CD4-positive, alpha-beta T cell (primary cell): ENCODE data around the gene EIF4B. TPM values are rescaled to one million over a fixed set of nuclear protein-coding genes. Genes with fewer than 3 reads are reported as not detected.
A peak's percentile ranks its signal among the peaks of the same experiment; 100 is the strongest.

ENCODE experiments used
- ATAC-seq: fragments of 200-7000 bp; cut with Tn5 transposase; one replicate; pipeline ENCODE4 v1.10.0; 2022; ENCODE audit warnings: mild to moderate bottlenecking; ENCODE audit not compliant: poor library complexity
- CTCF ChIA-PET: fragments of 350-600 bp; sonication (Branson Sonifier 250); formaldehyde crosslinking; loops from one replicate; lab custom pipeline; 2021; ENCODE audit warnings: antibody characterized with exemption, inconsistent platforms; lab: Charles Lee
- POLR2A ChIA-PET: fragments of 350-600 bp; sonication (Branson Sonifier 250); formaldehyde crosslinking; loops from one replicate; lab custom pipeline; 2021; ENCODE audit warnings: antibody characterized with exemption, inconsistent platforms; lab: Charles Lee
- DNase-seq, 14 experiments: peaks; one replicate each; pipeline ENCODE4 v3.0.0-alpha.2; 2013 to 2020; ENCODE audit warnings: mixed read lengths in 2 of 14
- H3K27ac ChIP-seq, 2 donors: one replicate each; pipeline versions ENCODE4 v1.5.1 to v1.7.0; 2013; ENCODE audit warnings: low read length in 2 of 2, low read depth in 1 of 2, mild to moderate bottlenecking in 1 of 2
- H3K27me3 ChIP-seq, 2 experiments: 1 replicate in 1 of 2; 2 replicates in 1 of 2; pipeline versions ENCODE4 v1.6.1 to v1.7.0; 2013; ENCODE audit warnings: low read length in 2 of 2, control low read depth in 1 of 2, mild to moderate bottlenecking in 1 of 2, moderate library complexity in 1 of 2; ENCODE audit not compliant: insufficient read depth in 2 of 2, control insufficient read depth in 1 of 2
- H3K36me3 ChIP-seq: one replicate; pipeline ENCODE4 v1.6.1; 2013; ENCODE audit warnings: low read length, control low read depth; ENCODE audit not compliant: insufficient read depth
- H3K4me1 ChIP-seq: one replicate; pipeline ENCODE4 v1.6.1; 2013; ENCODE audit warnings: low read length, control low read depth; ENCODE audit not compliant: insufficient read depth
- H3K4me3 ChIP-seq: one replicate; pipeline ENCODE4 v1.5.1; 2013; ENCODE audit warnings: mild to moderate bottlenecking, low read length, moderate library complexity
- H3K9me3 ChIP-seq, 2 experiments: 1 replicate in 1 of 2; 2 replicates in 1 of 2; pipeline versions ENCODE4 v1.6.1 to v1.7.0; 2013; ENCODE audit warnings: low read length in 2 of 2, mild to moderate bottlenecking in 2 of 2, control low read depth in 1 of 2, moderate library complexity in 1 of 2; ENCODE audit not compliant: control insufficient read depth in 1 of 2, insufficient read depth in 1 of 2
- H3K27ac Mint-ChIP-seq: one replicate; pipeline ENCODE4 v1.8.0; 2020; ENCODE audit warnings: mixed read lengths
- H3K27me3 Mint-ChIP-seq: one replicate; pipeline ENCODE4 v1.8.0; 2021; ENCODE audit warnings: mixed read lengths
- H3K36me3 Mint-ChIP-seq: one replicate; pipeline ENCODE4 v1.8.0; 2021; ENCODE audit warnings: low read depth, mixed read lengths
- H3K4me1 Mint-ChIP-seq: one replicate; pipeline ENCODE4 v1.8.0; 2021; ENCODE audit warnings: low read depth, mixed read lengths
- H3K4me3 Mint-ChIP-seq: one replicate; pipeline ENCODE4 v1.8.0; 2020; ENCODE audit warnings: mild to moderate bottlenecking, mixed read lengths
- H3K9me3 Mint-ChIP-seq: one replicate; pipeline ENCODE4 v1.8.0; 2020; ENCODE audit warnings: mixed read lengths
- intact Hi-C, 2 experiments: fragments of 100-400 bp; cut with DNase I in 1 of 2; cut with micrococcal nuclease in 1 of 2; formaldehyde crosslinking; loops; one replicate each; pipeline versions ENCODE4 v1.15.1 to v1.9.0; 2023 to 2025; cut with DNase I, micrococcal nuclease
- total RNA-seq, 174 experiments: library from RNA in 2 of 174; stranded (reverse) in 2 of 174; gene quantifications; one replicate each; pipeline ENCODE4 v1.2.3 and lab custom pipeline; 2021 to 2026
- TF ChIP-seq, protein P1 (sequence below): fragments of 200-600 bp; IDR thresholded peaks from one replicate; pipeline ENCODE4 v1.8.0; 2022; ENCODE audit warnings: antibody characterized with exemption, mild to moderate bottlenecking

Gene EIF4B
- total RNA-seq, 2 experiments from 2014 or later: 794 to 806 TPM

DNA sequence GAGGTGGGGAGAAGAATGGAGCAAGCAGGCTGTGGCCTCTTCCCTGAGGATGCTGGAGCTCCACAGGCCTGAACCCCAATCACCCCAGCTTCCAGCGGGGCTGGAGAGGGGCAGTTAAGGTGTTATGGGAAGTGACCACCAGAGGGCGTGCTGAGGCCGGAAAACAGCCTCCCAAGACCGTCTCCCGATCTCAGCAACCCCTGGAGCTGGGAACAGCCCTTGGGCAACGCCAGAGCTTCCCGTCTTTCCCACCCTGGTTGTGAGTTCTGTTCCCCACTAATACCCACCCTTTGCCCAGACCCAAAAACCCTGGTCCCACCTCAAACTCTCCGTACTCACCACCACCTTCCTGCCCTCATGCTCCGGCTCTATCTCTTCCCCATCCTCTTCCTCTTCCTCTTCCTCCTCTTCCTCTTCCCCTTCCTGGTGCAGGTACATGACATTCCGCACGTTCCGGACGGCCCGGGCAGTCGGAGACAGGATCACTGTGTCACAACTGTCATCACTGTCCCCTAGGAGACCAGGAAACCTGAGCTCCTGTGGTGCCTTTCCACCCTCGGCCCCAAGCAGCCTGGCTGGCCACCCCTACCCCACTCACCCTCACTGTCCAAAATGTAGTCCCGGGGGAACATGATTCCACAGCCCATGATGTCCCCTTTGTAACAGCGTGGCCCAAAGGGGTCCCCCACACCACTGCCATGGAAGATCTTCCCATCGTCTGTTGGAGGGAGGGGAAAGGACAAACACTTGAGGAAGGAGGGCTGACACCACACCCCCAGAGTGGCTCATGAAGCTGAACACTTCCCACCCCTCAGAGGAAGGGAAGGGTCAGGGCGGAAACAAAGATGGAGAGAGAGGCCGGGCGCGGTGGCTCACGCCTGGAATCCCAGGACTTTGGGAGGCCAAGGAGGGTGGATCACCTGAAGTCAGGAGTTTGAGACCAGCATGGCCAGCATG, 60.0 kb downstream of the EIF4B start:
- H3K36me3 Mint-ChIP-seq: peaks cover 75% of the 10 kb centered on the region
- H3K27ac ChIP-seq: no peak overlapping the region
- DNase-seq: peak; percentile 49 to 84 (median 60)
- H3K4me1 Mint-ChIP-seq: peaks cover 7% of the 10 kb centered on the region
- POLR2A ChIA-PET: interaction anchor here (0.7 to 3.2 kb wide), 3 partner anchors 14 to 313 kb away, joined by 3 to 26 read pairs (median 18); partner anchors contain the start of genes IGFBP6 and SPRYD3
- no peak overlapping the region for H3K4me3 Mint-ChIP-seq
- peaks cover 68% of the 10 kb centered on the region for H3K36me3 ChIP-seq
- TF ChIP-seq, protein P1, sequence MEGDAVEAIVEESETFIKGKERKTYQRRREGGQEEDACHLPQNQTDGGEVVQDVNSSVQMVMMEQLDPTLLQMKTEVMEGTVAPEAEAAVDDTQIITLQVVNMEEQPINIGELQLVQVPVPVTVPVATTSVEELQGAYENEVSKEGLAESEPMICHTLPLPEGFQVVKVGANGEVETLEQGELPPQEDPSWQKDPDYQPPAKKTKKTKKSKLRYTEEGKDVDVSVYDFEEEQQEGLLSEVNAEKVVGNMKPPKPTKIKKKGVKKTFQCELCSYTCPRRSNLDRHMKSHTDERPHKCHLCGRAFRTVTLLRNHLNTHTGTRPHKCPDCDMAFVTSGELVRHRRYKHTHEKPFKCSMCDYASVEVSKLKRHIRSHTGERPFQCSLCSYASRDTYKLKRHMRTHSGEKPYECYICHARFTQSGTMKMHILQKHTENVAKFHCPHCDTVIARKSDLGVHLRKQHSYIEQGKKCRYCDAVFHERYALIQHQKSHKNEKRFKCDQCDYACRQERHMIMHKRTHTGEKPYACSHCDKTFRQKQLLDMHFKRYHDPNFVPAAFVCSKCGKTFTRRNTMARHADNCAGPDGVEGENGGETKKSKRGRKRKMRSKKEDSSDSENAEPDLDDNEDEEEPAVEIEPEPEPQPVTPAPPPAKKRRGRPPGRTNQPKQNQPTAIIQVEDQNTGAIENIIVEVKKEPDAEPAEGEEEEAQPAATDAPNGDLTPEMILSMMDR: peak; percentile 93
- H3K4me3 ChIP-seq: no peak overlapping the region
- no peaks in the 10 kb centered on the region for H3K27me3 ChIP-seq
- ATAC-seq: peak; percentile 69
- peaks cover 11% of the 10 kb centered on the region for H3K4me1 ChIP-seq
- no peaks in the 10 kb centered on the region for H3K27me3 Mint-ChIP-seq
- no peak overlapping the region for H3K27ac Mint-ChIP-seq
- H3K9me3 Mint-ChIP-seq: no peaks in the 10 kb centered on the region
- CTCF ChIA-PET: interaction anchor here (0.5 to 6.7 kb wide), 15 partner anchors 11 to 1748 kb away, joined by 3 to 114 read pairs (median 5); partner anchors contain the start of genes CSAD, EIF4B, IGFBP6 and SOAT2
- intact Hi-C loops: loop anchor here (1.0 to 10.0 kb wide), 3 partner anchors 33 to 221 kb away; no protein-coding TSS in a partner anchor
- H3K9me3 ChIP-seq: no peaks in the 10 kb centered on the region

DNA sequence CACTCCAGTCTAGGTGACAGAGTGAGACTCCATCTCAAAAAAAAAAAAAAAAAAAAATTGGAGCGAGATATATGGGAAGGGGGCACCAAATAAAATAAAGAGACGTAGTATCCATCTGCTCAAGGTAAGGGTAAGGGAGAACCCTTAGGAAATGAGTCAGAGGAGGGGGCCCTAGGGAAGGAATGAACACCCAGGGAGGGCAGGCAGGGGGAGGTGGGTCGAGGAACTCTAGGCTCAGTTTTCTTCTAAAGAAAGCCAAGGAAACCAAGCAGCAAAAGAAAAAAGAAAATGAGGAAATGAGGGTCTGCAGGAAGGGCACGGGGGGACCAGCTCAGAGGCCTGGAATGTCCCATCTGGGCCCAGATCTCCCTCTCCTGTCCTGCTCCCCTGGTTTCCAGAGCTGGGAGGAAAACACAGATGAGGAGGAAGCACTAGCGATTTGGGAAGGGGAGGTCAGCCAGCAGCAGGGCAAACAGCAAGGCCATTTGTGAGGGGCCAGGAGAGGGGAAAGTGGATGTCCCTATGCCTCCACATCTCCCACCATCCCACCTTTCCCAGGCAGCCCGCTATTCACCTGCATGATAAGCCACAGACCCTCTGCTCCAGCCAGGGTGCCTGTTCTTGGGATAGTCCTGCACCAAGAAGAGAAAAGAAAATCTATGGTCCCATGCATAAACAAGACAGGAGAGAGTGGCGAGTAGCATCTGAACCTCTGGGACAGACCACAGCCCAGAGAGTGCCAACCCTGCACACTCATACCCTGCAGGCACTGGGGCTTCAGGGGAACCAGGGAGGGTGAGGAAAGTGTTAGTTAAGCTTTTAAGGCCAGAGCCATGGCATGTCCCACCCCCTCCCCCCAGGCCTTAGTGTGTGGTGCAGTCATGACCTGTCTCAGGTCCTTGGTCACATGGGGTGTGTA, 61.1 kb downstream of the EIF4B start:
- peaks cover 83% of the 10 kb centered on the region for H3K36me3 Mint-ChIP-seq
- Histone ChIP-seq H3K36me3 (peaks cover 79% of the 10 kb centered on the region), H3K9me3 (no peaks in the 10 kb centered on the region), H3K27ac (no peak overlapping the region), H3K4me1 (peaks cover 12% of the 10 kb centered on the region), H3K27me3 (no peaks in the 10 kb centered on the region), H3K4me3 (no peak overlapping the region)
- ATAC-seq: no peak
- CTCF ChIA-PET: interaction anchor here (1.5 to 6.7 kb wide), 3 partner anchors 22 to 278 kb away, joined by 4 to 114 read pairs (median 6); partner anchors contain the start of genes IGFBP6 and SOAT2
- DNase-seq: peak in 1 of 14 experiments; percentile 8
- H3K27me3 Mint-ChIP-seq: no peaks in the 10 kb centered on the region
- POLR2A ChIA-PET: interaction anchor here (3.0 to 3.2 kb wide), 2 partner anchors 13 to 32 kb away, joined by 18 to 26 read pairs; partner anchors contain the start of genes IGFBP6 and SPRYD3
- no peak overlapping the region for H3K4me3 Mint-ChIP-seq
- peak overlapping the region; percentile 44 for H3K27ac Mint-ChIP-seq
- no peaks in the 10 kb centered on the region for H3K9me3 Mint-ChIP-seq
- peaks cover 7% of the 10 kb centered on the region for H3K4me1 Mint-ChIP-seq
- TF ChIP-seq, protein P1: no peak
- intact Hi-C loops: loop anchor here (5.0 to 10.0 kb wide), 2 partner anchors 127 to 220 kb away; no protein-coding TSS in a partner anchor
